SK-N-SH (cell line): ENCODE data around the gene CLEC16A. TPM values are rescaled to one million over a fixed set of nuclear protein-coding genes. Genes with fewer than 3 reads are reported as not detected.
A peak's percentile ranks its signal among the peaks of the same experiment; 100 is the strongest.

ENCODE experiments used
- CTCF ChIA-PET: fragments of 300-600, 350-600 bp; formaldehyde crosslinking; extraction: SDS; loops from one replicate; lab custom pipeline; 2021; lab: Yijun Ruan, JAX
- POLR2A ChIA-PET: fragments of 350-600 bp; sonication (Branson Sonifier 250); formaldehyde crosslinking; extraction: SDS; loops from one replicate; lab custom pipeline; 2020; ENCODE audit warnings: antibody characterized with exemption, inconsistent platforms; lab: Yijun Ruan, JAX
- DNase-seq: peaks from one replicate; pipeline ENCODE4 v3.0.0; 2012
- H2AFZ ChIP-seq: fragments of 200-600 bp; sonication (generic); 2 replicates; pipeline ENCODE4 v1.8.1; 2016; ENCODE audit warnings: antibody characterized with exemption, mild to moderate bottlenecking, low read depth
- H3F3A ChIP-seq: fragments of 200-600 bp; sonication (generic); replicated peaks from 2 replicates; pipeline ENCODE3; 2016; ENCODE audit warnings: antibody characterized with exemption, mild to moderate bottlenecking; ENCODE audit not compliant: insufficient read depth
- H3K27ac ChIP-seq, 2 experiments: fragments of 200-500 bp in 1 of 2; fragments of 200-600 bp in 1 of 2; sonication (Bioruptor generic) in 1 of 2; sonication (generic), shearing (Covaris generic) in 1 of 2; 2 replicates each; pipeline versions ENCODE4 v1.5.1 to v1.6.1; 2014 to 2016; ENCODE audit warnings: low read depth in 2 of 2, inconsistent platforms in 1 of 2, low read length in 1 of 2, mild to moderate bottlenecking in 1 of 2, mixed read lengths in 1 of 2
- H3K27me3 ChIP-seq: fragments of 200-600 bp; sonication (generic), shearing (Covaris generic); 2 replicates; pipeline ENCODE4 v1.6.1; 2016; ENCODE audit warnings: mixed run types; ENCODE audit not compliant: insufficient read depth
- H3K36me3 ChIP-seq, 2 experiments: fragments of 200-500 bp in 1 of 2; fragments of 200-600 bp in 1 of 2; sonication (Bioruptor generic) in 1 of 2; sonication (generic) in 1 of 2; replicated peaks in 1 of 2; 2 replicates each; pipeline versions ENCODE3 to v1.5.1; 2014 to 2016; ENCODE audit warnings: low read length in 1 of 2, mild to moderate bottlenecking in 1 of 2; ENCODE audit not compliant: insufficient read depth in 2 of 2, control insufficient read depth in 1 of 2
- H3K4me1 ChIP-seq, 2 experiments: fragments of 200-500 bp in 1 of 2; fragments of 200-600 bp in 1 of 2; sonication (Bioruptor generic) in 1 of 2; sonication (generic), shearing (Covaris generic) in 1 of 2; 2 replicates each; pipeline versions ENCODE4 v1.5.1 to v1.6.1; 2014 to 2016; ENCODE audit warnings: low read depth in 1 of 2, low read length in 1 of 2, mixed run types in 1 of 2; ENCODE audit not compliant: insufficient read depth in 2 of 2, control insufficient read depth in 1 of 2
- H3K4me2 ChIP-seq: fragments of 200-600 bp; sonication (generic), shearing (Covaris generic); 2 replicates; pipeline ENCODE4 v1.6.1; 2017; ENCODE audit warnings: mixed run types
- H3K4me3 ChIP-seq, 2 experiments: fragments of 200-500 bp in 1 of 2; fragments of 200-600 bp in 1 of 2; sonication (Bioruptor generic) in 1 of 2; sonication (generic), shearing (Covaris generic) in 1 of 2; 2 replicates each; pipeline versions ENCODE4 v1.5.1 to v1.8.1; 2014 to 2016; ENCODE audit warnings: low read depth in 2 of 2, inconsistent platforms in 1 of 2, low read length in 1 of 2, mild to moderate bottlenecking in 1 of 2, mixed read lengths in 1 of 2, moderate library complexity in 1 of 2
- H3K79me2 ChIP-seq: fragments of 200-600 bp; sonication (generic); 2 replicates; pipeline ENCODE4 v1.8.1; 2017; ENCODE audit warnings: mild to moderate bottlenecking; ENCODE audit not compliant: insufficient read depth
- H3K9ac ChIP-seq: fragments of 200-600 bp; sonication (generic); 2 replicates; pipeline ENCODE4 v1.6.1; 2017; ENCODE audit warnings: mixed run types
- H3K9me2 ChIP-seq: fragments of 200-600 bp; sonication (generic); 2 replicates; pipeline ENCODE4 v1.6.1; 2017; ENCODE audit warnings: mixed run types
- H3K9me3 ChIP-seq: fragments of 200-600 bp; sonication (generic); 2 replicates; pipeline ENCODE4 v1.6.1; 2017; ENCODE audit warnings: mixed run types, mild to moderate bottlenecking, moderate library complexity
- H4K20me1 ChIP-seq: fragments of 200-600 bp; sonication (generic); 2 replicates; pipeline ENCODE4 v1.6.1; 2017; ENCODE audit warnings: mild to moderate bottlenecking, mixed run types; ENCODE audit not compliant: insufficient read depth
- CHD2 ChIP-seq: fragments of 150-350 bp; IDR thresholded peaks from 2 replicates; pipeline ENCODE4 v1.6.1; 2018; ENCODE audit warnings: low read length; ENCODE audit not compliant: partially characterized antibody
- EZH2phosphoT487 ChIP-seq: fragments of 200-600 bp; sonication (generic); IDR thresholded peaks from 2 replicates; pipeline ENCODE4 v1.6.1; 2017; ENCODE audit warnings: low read depth, mixed run types, mild to moderate bottlenecking, antibody characterized with exemption, moderate library complexity, borderline replicate concordance
- FOSL2 ChIP-seq: IDR thresholded peaks from 2 replicates; pipeline ENCODE4 v1.4.0; 2012; ENCODE audit warnings: low read depth, mild to moderate bottlenecking, moderate library complexity, borderline replicate concordance
- FOXJ3 ChIP-seq: sonication (generic); formaldehyde crosslinking; IDR thresholded peaks from 2 replicates; pipeline ENCODE4 v1.5.1; 2020; ENCODE audit warnings: mild to moderate bottlenecking, missing genetic modification reagents
- GABPA ChIP-seq: IDR thresholded peaks from 2 replicates; pipeline ENCODE4 v1.4.0; 2012; ENCODE audit warnings: low read depth, mild to moderate bottlenecking
- GATA2 ChIP-seq: sonication (generic); formaldehyde crosslinking; IDR thresholded peaks from 2 replicates; pipeline ENCODE4 v1.5.0; 2020; ENCODE audit warnings: mild to moderate bottlenecking, missing genetic modification reagents
- POLR2AphosphoS5 ChIP-seq: IDR thresholded peaks from 2 replicates; pipeline ENCODE4 v1.6.1; 2012; ENCODE audit warnings: low read depth, low read length
- RAD21 ChIP-seq: IDR thresholded peaks from 2 replicates; pipeline ENCODE4 v1.6.1; 2012; ENCODE audit warnings: mild to moderate bottlenecking, low read length
- RXRA ChIP-seq: IDR thresholded peaks from 2 replicates; pipeline ENCODE4 v1.4.0; 2012; ENCODE audit warnings: low read depth, mild to moderate bottlenecking, borderline replicate concordance
- YY1 ChIP-seq: IDR thresholded peaks from 2 replicates; pipeline ENCODE4 v1.4.0; 2012; ENCODE audit warnings: low read depth, mild to moderate bottlenecking
- WGBS: methylation state at CpG from one replicate; pipeline ENCODE4 v1.1.6; 2017; ENCODE audit warnings: low lambda C conversion rate; 5-methylcytosine and 5-hydroxymethylcytosine counted together
- polyA plus RNA-seq, 3 experiments: library from polyadenylated mRNA; depleted of rRNA; stranded (reverse); fragments of >200 nt; gene quantifications; 2 replicates each; pipeline ENCODE4 v1.2.3, GENCODE V29; 2012
- TF ChIP-seq, protein P1 (sequence below): fragments of 200-600 bp; sonication (generic); IDR thresholded peaks from 2 replicates; pipeline ENCODE4 v1.6.1; 2017; ENCODE audit warnings: antibody characterized with exemption, mild to moderate bottlenecking, moderate library complexity
- TF ChIP-seq, protein P2 (sequence below): IDR thresholded peaks from 2 replicates; pipeline ENCODE4 v1.4.0; 2012; ENCODE audit warnings: low read depth, borderline replicate concordance
- TF ChIP-seq, protein P3 (sequence below): fragments of 150-350 bp; IDR thresholded peaks from 2 replicates; pipeline ENCODE4 v1.6.1; 2017; ENCODE audit warnings: antibody characterized with exemption, low read length, low read depth, borderline replicate concordance
- TF ChIP-seq, protein P4 (sequence below): IDR thresholded peaks from 2 replicates; pipeline ENCODE4 v1.4.0; 2012; ENCODE audit warnings: low read depth, borderline replicate concordance
- TF ChIP-seq, protein P5 (sequence below): IDR thresholded peaks from 2 replicates; pipeline ENCODE4 v1.6.1; 2012; ENCODE audit warnings: mild to moderate bottlenecking, low read depth, low read length, moderate library complexity

Gene CLEC16A
- polyA plus RNA-seq, 1 of the 3 experiments (the other 2 are of a cell fraction) = 13.7 TPM

DNA sequence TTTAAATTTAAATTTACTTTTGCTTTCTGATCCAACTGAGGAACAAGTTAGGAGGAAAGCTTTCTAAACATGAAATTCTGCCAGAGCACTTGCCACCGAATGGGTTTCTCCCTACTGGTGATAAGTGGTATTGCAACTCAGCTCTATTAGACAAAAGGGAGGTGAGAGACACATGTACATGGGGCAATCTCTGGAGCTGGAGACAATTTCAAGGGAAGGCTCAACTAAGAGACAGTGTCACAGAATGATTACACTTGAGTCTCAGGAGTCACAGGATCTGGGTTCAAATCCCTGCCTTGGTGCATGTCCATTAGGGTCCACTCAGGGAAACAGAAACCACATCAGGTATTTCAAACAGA, 274.2 kb downstream of the CLEC16A start:
- no peak overlapping the region for H3K4me2 ChIP-seq
- no peak overlapping the region for H3K27ac ChIP-seq
- H3K36me3 ChIP-seq = no peaks in the 10 kb centered on the region
- ChIA-PET CTCF (interaction anchor here (0.7 to 1.8 kb wide), 12 partner anchors 8 to 228 kb away, joined by 3 to 5 read pairs (median 3); no protein-coding TSS in a partner anchor), POLR2A (no interaction called here)
- no peaks in the 10 kb centered on the region for H3K27me3 ChIP-seq
- H2AFZ ChIP-seq = no peak overlapping the region
- 58% methylated on average over 1 of the region's 1 CpG for WGBS
- no peak overlapping the region for H3K9ac ChIP-seq
- peak overlapping the region in 1 of 2 experiments; percentile 43; a peak in 1 of 4 replicates for H3K4me3 ChIP-seq
- no peaks in the 10 kb centered on the region for H3K9me2 ChIP-seq
- no peaks in the 10 kb centered on the region for H3K4me1 ChIP-seq
- no peak for DNase-seq
- no peaks in the 10 kb centered on the region for H3K79me2 ChIP-seq
- H3F3A ChIP-seq = no peaks in the 10 kb centered on the region
- H4K20me1 ChIP-seq = no peaks in the 10 kb centered on the region
- no peaks in the 10 kb centered on the region; the same call in 1 of the 2 replicates for H3K9me3 ChIP-seq
- TF ChIP-seq POLR2AphosphoS5 (no peak), FOXJ3 (CRISPR knock-in tag) (no peak), FOSL2 (no peak)
- TF ChIP-seq, protein P1, sequence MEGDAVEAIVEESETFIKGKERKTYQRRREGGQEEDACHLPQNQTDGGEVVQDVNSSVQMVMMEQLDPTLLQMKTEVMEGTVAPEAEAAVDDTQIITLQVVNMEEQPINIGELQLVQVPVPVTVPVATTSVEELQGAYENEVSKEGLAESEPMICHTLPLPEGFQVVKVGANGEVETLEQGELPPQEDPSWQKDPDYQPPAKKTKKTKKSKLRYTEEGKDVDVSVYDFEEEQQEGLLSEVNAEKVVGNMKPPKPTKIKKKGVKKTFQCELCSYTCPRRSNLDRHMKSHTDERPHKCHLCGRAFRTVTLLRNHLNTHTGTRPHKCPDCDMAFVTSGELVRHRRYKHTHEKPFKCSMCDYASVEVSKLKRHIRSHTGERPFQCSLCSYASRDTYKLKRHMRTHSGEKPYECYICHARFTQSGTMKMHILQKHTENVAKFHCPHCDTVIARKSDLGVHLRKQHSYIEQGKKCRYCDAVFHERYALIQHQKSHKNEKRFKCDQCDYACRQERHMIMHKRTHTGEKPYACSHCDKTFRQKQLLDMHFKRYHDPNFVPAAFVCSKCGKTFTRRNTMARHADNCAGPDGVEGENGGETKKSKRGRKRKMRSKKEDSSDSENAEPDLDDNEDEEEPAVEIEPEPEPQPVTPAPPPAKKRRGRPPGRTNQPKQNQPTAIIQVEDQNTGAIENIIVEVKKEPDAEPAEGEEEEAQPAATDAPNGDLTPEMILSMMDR = peak; percentile 58

DNA sequence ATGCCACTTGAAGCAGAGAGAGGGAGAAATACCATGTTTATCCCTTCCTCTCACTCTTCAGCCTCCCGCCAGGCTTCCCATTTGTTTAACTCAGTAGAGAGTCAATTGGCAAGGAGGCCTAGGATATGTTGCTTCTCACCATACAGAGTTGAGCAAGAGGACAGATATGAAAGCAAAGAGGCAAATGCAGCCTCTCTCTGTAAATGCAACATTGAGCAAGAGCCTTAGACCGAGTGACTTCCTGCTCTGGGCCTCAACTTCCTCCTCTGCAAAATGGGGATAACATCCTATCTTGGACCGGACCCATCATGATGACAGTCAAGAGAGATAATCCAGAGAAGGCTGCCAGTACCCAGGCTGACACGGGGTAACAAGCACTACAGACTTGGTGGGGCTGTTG, 274.8 kb downstream of the CLEC16A start:
- no peak overlapping the region for H3K9ac ChIP-seq
- TF ChIP-seq GABPA (no peak), RXRA (no peak), YY1 (no peak), FOSL2 (no peak), GATA2 (CRISPR knock-in tag) (no peak), CHD2 (no peak), POLR2AphosphoS5 (no peak), EZH2phosphoT487 (no peak), RAD21 (no peak)
- TF ChIP-seq, protein P2, sequence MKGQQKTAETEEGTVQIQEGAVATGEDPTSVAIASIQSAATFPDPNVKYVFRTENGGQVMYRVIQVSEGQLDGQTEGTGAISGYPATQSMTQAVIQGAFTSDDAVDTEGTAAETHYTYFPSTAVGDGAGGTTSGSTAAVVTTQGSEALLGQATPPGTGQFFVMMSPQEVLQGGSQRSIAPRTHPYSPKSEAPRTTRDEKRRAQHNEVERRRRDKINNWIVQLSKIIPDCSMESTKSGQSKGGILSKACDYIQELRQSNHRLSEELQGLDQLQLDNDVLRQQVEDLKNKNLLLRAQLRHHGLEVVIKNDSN = no peak
- TF ChIP-seq, protein P3, sequence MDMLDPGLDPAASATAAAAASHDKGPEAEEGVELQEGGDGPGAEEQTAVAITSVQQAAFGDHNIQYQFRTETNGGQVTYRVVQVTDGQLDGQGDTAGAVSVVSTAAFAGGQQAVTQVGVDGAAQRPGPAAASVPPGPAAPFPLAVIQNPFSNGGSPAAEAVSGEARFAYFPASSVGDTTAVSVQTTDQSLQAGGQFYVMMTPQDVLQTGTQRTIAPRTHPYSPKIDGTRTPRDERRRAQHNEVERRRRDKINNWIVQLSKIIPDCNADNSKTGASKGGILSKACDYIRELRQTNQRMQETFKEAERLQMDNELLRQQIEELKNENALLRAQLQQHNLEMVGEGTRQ = no peak
- TF ChIP-seq, protein P4, sequence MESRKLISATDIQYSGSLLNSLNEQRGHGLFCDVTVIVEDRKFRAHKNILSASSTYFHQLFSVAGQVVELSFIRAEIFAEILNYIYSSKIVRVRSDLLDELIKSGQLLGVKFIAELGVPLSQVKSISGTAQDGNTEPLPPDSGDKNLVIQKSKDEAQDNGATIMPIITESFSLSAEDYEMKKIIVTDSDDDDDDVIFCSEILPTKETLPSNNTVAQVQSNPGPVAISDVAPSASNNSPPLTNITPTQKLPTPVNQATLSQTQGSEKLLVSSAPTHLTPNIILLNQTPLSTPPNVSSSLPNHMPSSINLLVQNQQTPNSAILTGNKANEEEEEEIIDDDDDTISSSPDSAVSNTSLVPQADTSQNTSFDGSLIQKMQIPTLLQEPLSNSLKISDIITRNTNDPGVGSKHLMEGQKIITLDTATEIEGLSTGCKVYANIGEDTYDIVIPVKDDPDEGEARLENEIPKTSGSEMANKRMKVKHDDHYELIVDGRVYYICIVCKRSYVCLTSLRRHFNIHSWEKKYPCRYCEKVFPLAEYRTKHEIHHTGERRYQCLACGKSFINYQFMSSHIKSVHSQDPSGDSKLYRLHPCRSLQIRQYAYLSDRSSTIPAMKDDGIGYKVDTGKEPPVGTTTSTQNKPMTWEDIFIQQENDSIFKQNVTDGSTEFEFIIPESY = no peak
- TF ChIP-seq, protein P5, sequence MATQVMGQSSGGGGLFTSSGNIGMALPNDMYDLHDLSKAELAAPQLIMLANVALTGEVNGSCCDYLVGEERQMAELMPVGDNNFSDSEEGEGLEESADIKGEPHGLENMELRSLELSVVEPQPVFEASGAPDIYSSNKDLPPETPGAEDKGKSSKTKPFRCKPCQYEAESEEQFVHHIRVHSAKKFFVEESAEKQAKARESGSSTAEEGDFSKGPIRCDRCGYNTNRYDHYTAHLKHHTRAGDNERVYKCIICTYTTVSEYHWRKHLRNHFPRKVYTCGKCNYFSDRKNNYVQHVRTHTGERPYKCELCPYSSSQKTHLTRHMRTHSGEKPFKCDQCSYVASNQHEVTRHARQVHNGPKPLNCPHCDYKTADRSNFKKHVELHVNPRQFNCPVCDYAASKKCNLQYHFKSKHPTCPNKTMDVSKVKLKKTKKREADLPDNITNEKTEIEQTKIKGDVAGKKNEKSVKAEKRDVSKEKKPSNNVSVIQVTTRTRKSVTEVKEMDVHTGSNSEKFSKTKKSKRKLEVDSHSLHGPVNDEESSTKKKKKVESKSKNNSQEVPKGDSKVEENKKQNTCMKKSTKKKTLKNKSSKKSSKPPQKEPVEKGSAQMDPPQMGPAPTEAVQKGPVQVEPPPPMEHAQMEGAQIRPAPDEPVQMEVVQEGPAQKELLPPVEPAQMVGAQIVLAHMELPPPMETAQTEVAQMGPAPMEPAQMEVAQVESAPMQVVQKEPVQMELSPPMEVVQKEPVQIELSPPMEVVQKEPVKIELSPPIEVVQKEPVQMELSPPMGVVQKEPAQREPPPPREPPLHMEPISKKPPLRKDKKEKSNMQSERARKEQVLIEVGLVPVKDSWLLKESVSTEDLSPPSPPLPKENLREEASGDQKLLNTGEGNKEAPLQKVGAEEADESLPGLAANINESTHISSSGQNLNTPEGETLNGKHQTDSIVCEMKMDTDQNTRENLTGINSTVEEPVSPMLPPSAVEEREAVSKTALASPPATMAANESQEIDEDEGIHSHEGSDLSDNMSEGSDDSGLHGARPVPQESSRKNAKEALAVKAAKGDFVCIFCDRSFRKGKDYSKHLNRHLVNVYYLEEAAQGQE = no peak
- no peaks in the 10 kb centered on the region for H3K9me2 ChIP-seq
- H3K27ac ChIP-seq = no peak overlapping the region
- no peaks in the 10 kb centered on the region for H4K20me1 ChIP-seq
- no peaks in the 10 kb centered on the region for H3K4me1 ChIP-seq
- H3K79me2 ChIP-seq = no peaks in the 10 kb centered on the region
- no peaks in the 10 kb centered on the region for H3K27me3 ChIP-seq
- no peaks in the 10 kb centered on the region for H3K36me3 ChIP-seq
- H3K4me3 ChIP-seq = no peak overlapping the region
- no peaks in the 10 kb centered on the region for H3F3A ChIP-seq
- CTCF ChIA-PET = interaction anchor here (0.7 to 1.8 kb wide), 4 partner anchors 9 to 129 kb away, joined by 3 to 5 read pairs (median 3); no protein-coding TSS in a partner anchor
- POLR2A ChIA-PET = no interaction called here
- 71% methylated on average over 4 of the region's 4 CpGs for WGBS
- H3K4me2 ChIP-seq = no peak overlapping the region
- no peak for DNase-seq
- no peak overlapping the region for H2AFZ ChIP-seq
- H3K9me3 ChIP-seq = no peaks in the 10 kb centered on the region; the same call in 1 of the 2 replicates
